ENCODE measurements around the gene PTPN2. TPM values are rescaled to one million over a fixed set of nuclear protein-coding genes. Genes with fewer than 3 reads are reported as not detected.

PTPN2 gene
- total RNA-seq, 4 donors from 2014 or later: 22.9 to 57.6 (median 37.5) TPM

GRCh38 chr18:12769136-12769535 lies 114.9 kb downstream of the PTPN2 start:
- DNase-seq: no peak
- H3K4me1 ChIP-seq: no peaks in the 10 kb centered on the region
- no peaks in the 10 kb centered on the region for H3K27me3 ChIP-seq
- H3K9me3 ChIP-seq: no peaks in the 10 kb centered on the region
- H3K4me3 ChIP-seq: no peak overlapping the region
- no peaks in the 10 kb centered on the region for H3K36me3 ChIP-seq
- intact Hi-C loops (cut with DNase I; ENCODE audit: low total_unique reads): no loop called here
- no peak overlapping the region for H3K27ac ChIP-seq
- TF ChIP-seq POLR2A (IDR thresholded peaks at IDR 0.05) (no peak), CTCF (IDR thresholded peaks at IDR 0.05) (no peak)

DNA sequence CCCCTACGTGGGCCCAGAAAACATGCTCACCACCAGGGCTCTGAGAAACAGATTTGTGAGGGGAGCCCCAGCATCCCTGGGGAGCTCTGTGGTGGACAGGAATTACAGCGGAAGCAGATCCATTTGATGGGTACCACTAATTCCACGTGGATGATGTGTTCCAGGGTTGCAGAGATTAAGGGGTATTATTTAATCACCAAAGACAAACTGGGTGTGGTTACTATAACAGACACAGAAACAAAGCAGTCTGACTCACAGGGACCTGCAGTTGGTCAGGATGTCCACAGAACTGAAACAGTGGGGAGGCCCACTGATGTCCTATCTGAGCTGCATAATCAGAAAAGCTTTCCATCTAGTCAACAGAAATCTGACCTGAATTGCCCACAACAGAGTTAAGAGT lies 115.4 kb downstream of the PTPN2 start:
- Histone ChIP-seq H3K27me3 (no peaks in the 10 kb centered on the region), H3K27ac (no peak overlapping the region), H3K36me3 (no peaks in the 10 kb centered on the region), H3K4me1 (no peaks in the 10 kb centered on the region), H3K4me3 (no peak overlapping the region), H3K9me3 (no peaks in the 10 kb centered on the region)
- intact Hi-C loops (cut with DNase I; ENCODE audit: low total_unique reads): no loop called here
- no peak for TF ChIP-seq POLR2A (IDR thresholded peaks at IDR 0.05)
- no peak for TF ChIP-seq CTCF (IDR thresholded peaks at IDR 0.05)
- no peak for DNase-seq

- Histone ChIP-seq H3K4me1 (no peaks in the 10 kb centered on the region), H3K9me3 (no peaks in the 10 kb centered on the region), H3K27ac (no peak overlapping the region), H3K27me3 (no peaks in the 10 kb centered on the region), H3K4me3 (no peak overlapping the region), H3K36me3 (no peaks in the 10 kb centered on the region)
- no peak for TF ChIP-seq CTCF (IDR thresholded peaks at IDR 0.05)
- no peak for DNase-seq
- intact Hi-C loops (cut with DNase I; ENCODE audit: low total_unique reads): no loop called here
Observed at GRCh38 chr18:12767580-12768155, 116.4 kb downstream of the PTPN2 start.

- H3K27me3 ChIP-seq: no peaks in the 10 kb centered on the region
- intact Hi-C loops (cut with DNase I; ENCODE audit: low total_unique reads): no loop called here
- no peaks in the 10 kb centered on the region for H3K4me1 ChIP-seq
- TF ChIP-seq POLR2A (IDR thresholded peaks at IDR 0.05): no peak
- TF ChIP-seq CTCF (IDR thresholded peaks at IDR 0.05): no peak
- no peak overlapping the region for H3K27ac ChIP-seq
- no peak for DNase-seq
- H3K4me3 ChIP-seq: no peak overlapping the region
- no peaks in the 10 kb centered on the region for H3K36me3 ChIP-seq
- H3K9me3 ChIP-seq: no peaks in the 10 kb centered on the region
Observed at GRCh38 chr18:12766986-12767433, 117.0 kb downstream of the PTPN2 start.

GRCh38 chr18:12765586-12765985 lies 118.5 kb downstream of the PTPN2 start:
- intact Hi-C loops (cut with DNase I; ENCODE audit: low total_unique reads): no loop called here
- no peak for TF ChIP-seq POLR2A (IDR thresholded peaks at IDR 0.05)
- TF ChIP-seq CTCF (IDR thresholded peaks at IDR 0.05): no peak
- H3K4me3 ChIP-seq: no peak overlapping the region
- no peaks in the 10 kb centered on the region for H3K4me1 ChIP-seq
- no peak for DNase-seq
- no peaks in the 10 kb centered on the region for H3K9me3 ChIP-seq
- H3K27ac ChIP-seq: no peak overlapping the region
- H3K36me3 ChIP-seq: no peaks in the 10 kb centered on the region
- no peaks in the 10 kb centered on the region for H3K27me3 ChIP-seq

All from uterus (tissue), 4 donors.